H9 (cell line): ENCODE data around the gene ABCA7. TPM values are rescaled to one million over a fixed set of nuclear protein-coding genes. Genes with fewer than 3 reads are reported as not detected.

Experiments
- DNase-seq: peaks from one replicate; pipeline ENCODE4 v3.0.0-alpha.2; 2017
- H2AFZ ChIP-seq: one replicate; pipeline ENCODE4 v1.6.1; 2013; ENCODE audit warnings: mild to moderate bottlenecking, low read length, control low read depth, moderate library complexity
- H2AK5ac ChIP-seq: 2 replicates; pipeline ENCODE4 v1.6.1; 2013; ENCODE audit warnings: low read length, control low read depth, mixed read lengths; ENCODE audit not compliant: insufficient read length
- H2BK120ac ChIP-seq: one replicate; pipeline ENCODE4 v1.6.1; 2013; ENCODE audit warnings: low read depth, mild to moderate bottlenecking, low read length, control low read depth, inconsistent platforms; ENCODE audit not compliant: poor library complexity, severe bottlenecking
- H2BK12ac ChIP-seq: 2 replicates; pipeline ENCODE4 v1.6.1; 2013; ENCODE audit warnings: low read length, control low read depth, mixed read lengths, low read depth; ENCODE audit not compliant: insufficient read length
- H2BK15ac ChIP-seq: 2 replicates; pipeline ENCODE4 v1.6.1; 2013; ENCODE audit warnings: low read depth, low read length, control low read depth
- H2BK20ac ChIP-seq: one replicate; pipeline ENCODE4 v1.6.1; 2013; ENCODE audit warnings: low read depth, mild to moderate bottlenecking, low read length, control low read depth, inconsistent platforms; ENCODE audit not compliant: poor library complexity, severe bottlenecking
- H2BK5ac ChIP-seq: 2 replicates; pipeline ENCODE4 v1.6.1; 2013; ENCODE audit warnings: low read length, control low read depth, mixed read lengths; ENCODE audit not compliant: insufficient read length
- H3K14ac ChIP-seq: 2 replicates; pipeline ENCODE4 v1.6.1; 2013; ENCODE audit warnings: low read length, control low read depth; ENCODE audit not compliant: insufficient read depth
- H3K18ac ChIP-seq: 2 replicates; pipeline ENCODE4 v1.6.1; 2013; ENCODE audit warnings: low read depth, mild to moderate bottlenecking, mixed read lengths, low read length, control low read depth; ENCODE audit not compliant: insufficient read length
- H3K23ac ChIP-seq: 2 replicates; pipeline ENCODE4 v1.6.1; 2013; ENCODE audit warnings: low read length, control low read depth, mixed read lengths, low read depth; ENCODE audit not compliant: insufficient read length
- H3K23me2 ChIP-seq: 2 replicates; pipeline ENCODE4 v1.6.1; 2013; ENCODE audit warnings: low read depth, mild to moderate bottlenecking, mixed read lengths, low read length, control low read depth; ENCODE audit not compliant: insufficient read length, poor library complexity, severe bottlenecking
- H3K27ac ChIP-seq: 2 replicates; pipeline ENCODE4 v1.5.1; 2013; ENCODE audit warnings: low read length, control low read depth, mixed read lengths, low read depth; ENCODE audit not compliant: insufficient read length
- H3K27me3 ChIP-seq: 2 replicates; pipeline ENCODE4 v1.6.1; 2013; ENCODE audit warnings: low read length, control low read depth, inconsistent platforms; ENCODE audit not compliant: insufficient read depth
- H3K4ac ChIP-seq: 2 replicates; pipeline ENCODE4 v1.6.1; 2013; ENCODE audit warnings: low read depth, mild to moderate bottlenecking, control low read depth, inconsistent platforms, low read length, moderate library complexity
- H3K4me1 ChIP-seq: 2 replicates; pipeline ENCODE4 v1.6.1; 2013; ENCODE audit warnings: low read length, control low read depth, inconsistent platforms; ENCODE audit not compliant: insufficient read depth
- H3K4me2 ChIP-seq: 2 replicates; pipeline ENCODE4 v1.6.1; 2013; ENCODE audit warnings: low read length, control low read depth, mixed read lengths; ENCODE audit not compliant: insufficient read length, insufficient read depth
- H3K56ac ChIP-seq: 2 replicates; pipeline ENCODE4 v1.6.1; 2013; ENCODE audit warnings: low read depth, mild to moderate bottlenecking, mixed read lengths, low read length, control low read depth; ENCODE audit not compliant: insufficient read length
- H3K79me1 ChIP-seq: 2 replicates; pipeline ENCODE4 v1.6.1; 2013; ENCODE audit warnings: low read depth, mild to moderate bottlenecking, moderate library complexity, low read length, control low read depth, inconsistent platforms; ENCODE audit not compliant: insufficient read depth, poor library complexity, severe bottlenecking
- H3K79me2 ChIP-seq: 2 replicates; pipeline ENCODE4 v1.6.1; 2013; ENCODE audit warnings: low read length, control low read depth, inconsistent platforms; ENCODE audit not compliant: insufficient read depth
- H3K9ac ChIP-seq: 2 replicates; pipeline ENCODE4 v1.6.1; 2013; ENCODE audit warnings: low read length, control low read depth, mixed read lengths; ENCODE audit not compliant: insufficient read length; ENCODE audit errors: extremely low read depth
- H3K9me3 ChIP-seq: one replicate; pipeline ENCODE4 v1.6.1; 2013; ENCODE audit warnings: low read depth, low read length, inconsistent platforms; ENCODE audit not compliant: control insufficient read depth
- H3T11ph ChIP-seq: one replicate; pipeline ENCODE4 v1.6.1; 2013; ENCODE audit warnings: mild to moderate bottlenecking, low read length, control low read depth, inconsistent platforms
- H4K20me1 ChIP-seq: one replicate; pipeline ENCODE4 v1.6.1; 2013; ENCODE audit not compliant: control insufficient read depth, insufficient read length, insufficient read depth
- H4K5ac ChIP-seq: 2 replicates; pipeline ENCODE4 v1.6.1; 2013; ENCODE audit warnings: low read depth, mild to moderate bottlenecking, mixed read lengths, low read length, control low read depth; ENCODE audit not compliant: insufficient read length
- H4K8ac ChIP-seq: replicated peaks from 2 replicates; pipeline ENCODE4 v1.6.1; 2013; ENCODE audit warnings: low read length, control low read depth, mixed read lengths, low read depth; ENCODE audit not compliant: insufficient read length
- H4K91ac ChIP-seq: 2 replicates; pipeline ENCODE4 v1.6.1; 2013; ENCODE audit warnings: low read depth, mild to moderate bottlenecking, moderate library complexity, mixed read lengths, low read length, control low read depth; ENCODE audit not compliant: insufficient read length
- H3K27ac Mint-ChIP-seq, 3 experiments: 2 replicates in 2 of 3; 3 replicates in 1 of 3; pipeline ENCODE4 v1.8.0; 2020 to 2021; ENCODE audit warnings: mixed read lengths in 3 of 3, mild to moderate bottlenecking in 1 of 3, moderate library complexity in 1 of 3
- H3K27me3 Mint-ChIP-seq: 2 replicates; pipeline ENCODE4 v1.8.0; 2021; ENCODE audit warnings: low read depth, mild to moderate bottlenecking, moderate library complexity, mixed read lengths
- H3K36me3 Mint-ChIP-seq, 3 experiments: 2 replicates in 2 of 3; 3 replicates in 1 of 3; pipeline ENCODE4 v1.8.0; 2020 to 2021; ENCODE audit warnings: low read depth in 3 of 3, mixed read lengths in 3 of 3; ENCODE audit not compliant: insufficient read depth in 1 of 3
- H3K4me1 Mint-ChIP-seq, 2 experiments: 2 replicates each; pipeline ENCODE4 v1.8.0; 2020; ENCODE audit warnings: mixed read lengths in 2 of 2
- H3K4me3 Mint-ChIP-seq, 2 experiments: 2 replicates in 1 of 2; 3 replicates in 1 of 2; pipeline ENCODE4 v1.8.0; 2020 to 2021; ENCODE audit warnings: mild to moderate bottlenecking in 2 of 2, mixed read lengths in 2 of 2, moderate library complexity in 1 of 2
- H3K9me3 Mint-ChIP-seq, 2 experiments: 2 replicates in 1 of 2; 3 replicates in 1 of 2; pipeline ENCODE4 v1.8.0; 2020; ENCODE audit warnings: mild to moderate bottlenecking in 2 of 2, mixed read lengths in 2 of 2, moderate library complexity in 1 of 2
- CTCF ChIP-seq: fragments of 200-600 bp; sonication (generic); conservative IDR thresholded peaks from 3 replicates; pipeline ENCODE4 v1.8.0; 2021; ENCODE audit warnings: antibody characterized with exemption, mild to moderate bottlenecking
- WGBS: extraction: QIAGEN DNeasy Blood & Tissue Kit; methylation state at CpG from one replicate; pipeline ENCODE4 v1.1.7; 2013; ENCODE audit warnings: missing lambda C conversion rate, low lambda C conversion rate, mixed read lengths; ENCODE audit not compliant: insufficient read length; ENCODE audit errors: extremely low coverage; 5-methylcytosine and 5-hydroxymethylcytosine counted together
- total RNA-seq: library from RNA; stranded (reverse); gene quantifications from 2 replicates; pipeline ENCODE4 v1.2.1, GENCODE V29; 2021

The ABCA7 gene
- total RNA-seq, 1 experiment from 2014 or later, result 34.6 TPM

GRCh38 chr19:1081301-1082164 lies 41.6 kb downstream of the ABCA7 start:
- Histone ChIP-seq H4K20me1 (no peaks in the 10 kb centered on the region), H4K5ac (no peak overlapping the region), H3K27me3 (no peaks in the 10 kb centered on the region), H3K4me2 (peak overlapping the region; percentile 7), H2AFZ (no peak overlapping the region), H3K79me1 (no peaks in the 10 kb centered on the region), H3K23ac (no peak overlapping the region), H3T11ph (no peak overlapping the region), H3K9me3 (no peaks in the 10 kb centered on the region), H2BK12ac (no peak overlapping the region), H3K14ac (no peak overlapping the region), H2BK5ac (no peak overlapping the region), H3K4me1 (no peaks in the 10 kb centered on the region), H2BK20ac (no peak overlapping the region), H2BK15ac (no peak overlapping the region), H2BK120ac (no peak overlapping the region), H3K23me2 (no peaks in the 10 kb centered on the region), H3K27ac (no peak overlapping the region), H3K56ac (no peak overlapping the region), H3K4ac (no peak overlapping the region), H4K8ac (no peak overlapping the region), H2AK5ac (no peak overlapping the region), H3K18ac (no peak overlapping the region), H4K91ac (no peak overlapping the region), H3K79me2 (no peaks in the 10 kb centered on the region), H3K9ac (no peak overlapping the region)
- no CpG with 5 or more reads among the region's 58 CpGs for WGBS
- Mint-ChIP-seq H3K9me3 (no peaks in the 10 kb centered on the region), H3K27me3 (peaks cover 1% of the 10 kb centered on the region), H3K4me1 (peaks cover 3 to 9% of the 10 kb centered on the region in 2 experiments; a peak in 2 of 4 replicates), H3K4me3 (peak overlapping the region in 1 of 2 experiments; percentile 52; a peak in 3 of 5 replicates), H3K36me3 (peaks cover 10 to 45% (median 42%) of the 10 kb centered on the region in 3 experiments; a peak in 6 of 7 replicates), H3K27ac (peak overlapping the region; percentile 79 to 84 (median 81); a peak in 4 of 7 replicates)
- peak; percentile 46; the same call in 2 of the 3 replicates for TF ChIP-seq CTCF
- no peak for DNase-seq
